ENCODE results near the gene ATP6V0A1. TPM values are rescaled to one million over a fixed set of nuclear protein-coding genes. Genes with fewer than 3 reads are reported as not detected.
"Not testable (repeated sequence)": the region's sequence is repeated elsewhere in the genome, so short reads cannot be mapped to it uniquely, and the experiment has no call there.

The ATP6V0A1 gene
- total RNA-seq, 2 donors from 2014 or later: 6.7 to 13.9 TPM

GRCh38 chr17:42475121-42475520 lies 16.4 kb downstream of the ATP6V0A1 start:
- Mint-ChIP-seq H3K27me3 (peaks cover 24% of the 10 kb centered on the region in 2 donors), H3K4me3 (no peak overlapping the region), H3K27ac (no peak overlapping the region), H3K36me3 (no peaks in the 10 kb centered on the region), H3K9me3 (no peaks in the 10 kb centered on the region), H3K4me1 (ENCODE audit: low read depth in 2 of 2) (no peaks in the 10 kb centered on the region)
- DNase-seq (ENCODE audit: low spot score): no peak
- no peak for ATAC-seq

- Mint-ChIP-seq H3K27me3 (peaks cover 26 to 28% of the 10 kb centered on the region in 2 donors), H3K4me3 (no peak overlapping the region), H3K9me3 (no peaks in the 10 kb centered on the region)
Measured at GRCh38 chr17:42475835-42476234, 17.2 kb downstream of the ATP6V0A1 start.

GRCh38 chr17:42476411-42476810 lies 17.7 kb downstream of the ATP6V0A1 start:
- no peaks in the 10 kb centered on the region for H3K4me1 Mint-ChIP-seq (ENCODE audit: low read depth in 2 of 2)
- H3K36me3 Mint-ChIP-seq: no peaks in the 10 kb centered on the region
- H3K27me3 Mint-ChIP-seq: peaks cover 26 to 28% of the 10 kb centered on the region in 2 donors
- no peaks in the 10 kb centered on the region for H3K9me3 Mint-ChIP-seq
- DNase-seq (ENCODE audit: low spot score) (no peak), ATAC-seq (no peak)
- H3K4me3 Mint-ChIP-seq: no peak overlapping the region
- no peak overlapping the region for H3K27ac Mint-ChIP-seq

More at GRCh38 chr17:42475835-42476234, 17.2 kb downstream of the ATP6V0A1 start:
- Mint-ChIP-seq H3K36me3 (no peaks in the 10 kb centered on the region), H3K27ac (no peak overlapping the region), H3K4me1 (ENCODE audit: low read depth in 2 of 2) (no peaks in the 10 kb centered on the region)
- DNase-seq (ENCODE audit: low spot score) (no peak), ATAC-seq (no peak)

DNA sequence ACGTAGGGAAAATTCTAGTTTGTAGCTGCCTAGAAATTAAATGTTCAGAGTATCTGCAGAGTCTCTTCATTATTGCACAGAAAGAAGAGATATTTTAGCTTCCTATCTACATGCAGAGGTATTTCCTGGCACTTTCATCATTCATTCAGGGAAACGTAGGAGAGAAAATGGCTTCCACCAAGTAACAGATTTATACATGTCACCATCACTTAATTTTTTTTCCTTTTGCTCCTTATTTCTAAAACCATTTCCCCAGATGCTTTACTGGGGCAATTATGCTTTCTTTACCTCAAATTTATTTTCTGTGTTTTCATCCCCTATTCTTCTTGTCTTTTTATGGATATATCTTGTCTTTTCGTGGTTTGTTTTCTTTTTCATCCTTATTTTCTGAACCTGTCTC lies 18.5 kb downstream of the ATP6V0A1 start:
- Mint-ChIP-seq H3K4me3 (no peak overlapping the region), H3K4me1 (ENCODE audit: low read depth in 2 of 2) (no peaks in the 10 kb centered on the region), H3K9me3 (no peaks in the 10 kb centered on the region), H3K27ac (no peak overlapping the region), H3K27me3 (peaks cover 26 to 28% of the 10 kb centered on the region in 2 donors), H3K36me3 (no peaks in the 10 kb centered on the region)
- ATAC-seq (no peak), DNase-seq (ENCODE audit: low spot score) (no peak)

GRCh38 chr17:42477824-42478223 lies 19.1 kb downstream of the ATP6V0A1 start:
- H3K4me1 Mint-ChIP-seq (ENCODE audit: low read depth in 2 of 2); H3K4me3 Mint-ChIP-seq; DNase-seq (ENCODE audit: low spot score); H3K36me3 Mint-ChIP-seq; H3K27ac Mint-ChIP-seq; ATAC-seq; H3K9me3 Mint-ChIP-seq: not testable (repeated sequence)
- peaks cover 24 to 28% of the 10 kb centered on the region in 2 donors for H3K27me3 Mint-ChIP-seq

DNA sequence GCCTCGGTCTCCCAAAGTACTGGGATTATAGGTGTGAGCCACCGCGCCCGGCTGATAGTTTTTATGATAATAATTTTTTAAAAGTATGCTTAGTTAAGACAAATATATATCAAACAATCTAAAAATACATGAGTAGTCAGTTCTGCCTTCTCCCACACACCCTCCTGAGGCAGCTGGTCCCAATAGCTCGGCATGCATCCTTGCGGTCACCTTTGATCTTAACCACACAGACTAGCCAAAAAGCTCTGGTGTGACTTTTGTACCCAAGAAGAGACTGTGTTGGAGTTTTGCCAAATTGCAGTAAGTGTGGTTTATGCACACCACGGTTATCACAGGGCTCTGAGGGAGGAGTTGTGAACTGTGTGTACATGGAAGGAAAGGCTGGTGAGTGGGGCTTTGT lies 25.6 kb downstream of the ATP6V0A1 start:
- Mint-ChIP-seq H3K36me3 (peaks cover 1% of the 10 kb centered on the region), H3K4me3 (peak overlapping the region; percentile 67), H3K27ac (peak overlapping the region in 1 of 2 donors; percentile 61), H3K4me1 (ENCODE audit: low read depth in 2 of 2) (peaks cover 16 to 17% of the 10 kb centered on the region in 2 donors), H3K27me3 (peaks cover 18 to 36% of the 10 kb centered on the region in 2 donors), H3K9me3 (no peaks in the 10 kb centered on the region)
- DNase-seq (ENCODE audit: low spot score) (peak; percentile 84), ATAC-seq (peak; percentile 98 to 99)

DNA sequence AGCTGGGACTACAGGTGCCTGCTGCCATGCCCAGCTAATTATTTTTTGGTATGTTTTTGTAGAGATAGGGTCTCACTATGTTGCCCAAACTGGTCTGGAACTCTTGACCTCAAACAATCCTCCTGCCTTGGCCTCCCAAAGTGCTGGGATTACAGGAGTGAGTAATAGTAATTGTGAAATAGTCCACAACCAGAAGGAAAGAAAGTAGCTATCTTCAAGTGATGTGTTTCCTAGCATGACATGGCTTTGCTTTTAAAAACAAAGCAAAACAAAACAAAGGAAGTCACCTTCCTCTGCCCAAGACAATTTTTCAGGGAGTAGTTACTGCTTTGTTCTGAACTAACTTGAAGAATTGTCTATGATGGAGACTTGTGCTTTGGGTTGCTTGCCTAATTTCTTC lies 27.0 kb downstream of the ATP6V0A1 start:
- DNase-seq (ENCODE audit: low spot score) (no peak), ATAC-seq (no peak)
- H3K27ac Mint-ChIP-seq: no peak overlapping the region
- H3K27me3 Mint-ChIP-seq: peaks cover 19 to 33% of the 10 kb centered on the region in 2 donors
- peaks cover 8% of the 10 kb centered on the region for H3K36me3 Mint-ChIP-seq
- H3K4me1 Mint-ChIP-seq (ENCODE audit: low read depth in 2 of 2): peaks cover 16 to 17% of the 10 kb centered on the region in 2 donors
- H3K4me3 Mint-ChIP-seq: no peak overlapping the region
- no peaks in the 10 kb centered on the region for H3K9me3 Mint-ChIP-seq

DNA sequence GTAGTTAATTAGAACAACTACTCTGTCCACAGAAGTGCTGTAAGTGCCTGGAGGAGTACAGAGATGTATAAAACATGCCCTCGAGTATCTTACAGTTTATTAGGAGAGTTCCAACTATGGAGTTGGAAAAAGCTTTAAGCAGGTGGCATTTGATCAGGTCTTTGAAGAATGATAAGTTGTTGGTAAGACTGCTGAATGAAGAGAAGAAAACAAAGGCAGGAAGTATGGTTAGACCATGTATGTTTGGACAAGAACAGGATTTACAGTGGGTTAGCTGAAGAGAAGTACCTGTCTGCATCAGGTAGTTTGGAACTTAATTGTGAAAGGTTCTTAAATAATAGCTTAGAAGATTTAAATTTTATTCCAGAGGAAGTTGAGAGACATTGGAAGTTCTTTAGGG lies 29.4 kb downstream of the ATP6V0A1 start:
- Mint-ChIP-seq H3K36me3 (peaks cover 8% of the 10 kb centered on the region), H3K4me3 (no peak overlapping the region), H3K27me3 (peaks cover 18 to 33% of the 10 kb centered on the region in 2 donors), H3K9me3 (no peaks in the 10 kb centered on the region), H3K4me1 (ENCODE audit: low read depth in 2 of 2) (peaks cover 16 to 17% of the 10 kb centered on the region in 2 donors), H3K27ac (no peak overlapping the region)
- ATAC-seq: no peak
- DNase-seq (ENCODE audit: low spot score): no peak

- DNase-seq (ENCODE audit: low spot score) (no peak), ATAC-seq (no peak)
- Mint-ChIP-seq H3K9me3 (no peaks in the 10 kb centered on the region), H3K27me3 (peaks cover 15 to 37% of the 10 kb centered on the region in 2 donors), H3K27ac (no peak overlapping the region), H3K4me3 (no peak overlapping the region), H3K36me3 (peaks cover 8% of the 10 kb centered on the region), H3K4me1 (ENCODE audit: low read depth in 2 of 2) (peaks cover 10 to 15% of the 10 kb centered on the region in 2 donors)
Measured at GRCh38 chr17:42493319-42493718, 34.6 kb downstream of the ATP6V0A1 start.

DNA sequence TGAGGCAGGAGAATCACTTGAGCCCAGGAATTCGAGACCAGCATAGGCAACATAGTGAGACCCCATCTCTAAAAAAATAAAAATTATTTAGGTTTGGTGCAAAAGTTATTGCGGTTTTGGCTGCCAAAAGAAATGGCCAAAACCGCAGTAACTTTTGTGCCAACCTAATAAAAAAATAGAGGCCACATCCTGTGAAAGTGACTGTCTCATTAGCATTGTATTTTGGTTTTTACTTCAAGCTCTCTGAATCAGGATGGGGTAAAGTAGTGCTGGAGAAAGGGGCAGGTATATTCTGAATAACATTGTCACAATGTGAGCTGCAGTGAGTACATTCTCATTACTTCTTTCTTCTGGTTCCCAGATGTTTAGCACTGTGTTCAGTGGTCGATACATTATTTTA lies 36.0 kb downstream of the ATP6V0A1 start:
- no peak overlapping the region for H3K4me3 Mint-ChIP-seq

GRCh38 chr17:42498828-42499227 lies 40.1 kb downstream of the ATP6V0A1 start:
- Mint-ChIP-seq H3K27ac (no peak overlapping the region), H3K36me3 (no peaks in the 10 kb centered on the region), H3K27me3 (peaks cover 16 to 30% of the 10 kb centered on the region in 2 donors), H3K4me1 (ENCODE audit: low read depth in 2 of 2) (peaks cover 10 to 15% of the 10 kb centered on the region in 2 donors), H3K4me3 (no peak overlapping the region), H3K9me3 (no peaks in the 10 kb centered on the region)
- DNase-seq (ENCODE audit: low spot score) (no peak), ATAC-seq (no peak)

More for the DNA sequence above, 36.0 kb downstream of the ATP6V0A1 start:
- no peak for ATAC-seq
- Mint-ChIP-seq H3K4me1 (ENCODE audit: low read depth in 2 of 2) (peaks cover 10 to 15% of the 10 kb centered on the region in 2 donors), H3K36me3 (peaks cover 3% of the 10 kb centered on the region), H3K9me3 (no peaks in the 10 kb centered on the region), H3K27ac (no peak overlapping the region), H3K27me3 (peaks cover 11 to 28% of the 10 kb centered on the region in 2 donors)
- no peak for DNase-seq (ENCODE audit: low spot score)

- no peak overlapping the region for H3K4me3 Mint-ChIP-seq
- DNase-seq (ENCODE audit: low spot score): no peak
- no peaks in the 10 kb centered on the region for H3K36me3 Mint-ChIP-seq
- no peak for ATAC-seq
- no peak overlapping the region for H3K27ac Mint-ChIP-seq
- H3K9me3 Mint-ChIP-seq: no peaks in the 10 kb centered on the region
- no peaks in the 10 kb centered on the region for H3K4me1 Mint-ChIP-seq (ENCODE audit: low read depth in 2 of 2)
- H3K27me3 Mint-ChIP-seq: peaks cover 15 to 19% of the 10 kb centered on the region in 2 donors
Measured at GRCh38 chr17:42502091-42502490, 43.4 kb downstream of the ATP6V0A1 start.

DNA sequence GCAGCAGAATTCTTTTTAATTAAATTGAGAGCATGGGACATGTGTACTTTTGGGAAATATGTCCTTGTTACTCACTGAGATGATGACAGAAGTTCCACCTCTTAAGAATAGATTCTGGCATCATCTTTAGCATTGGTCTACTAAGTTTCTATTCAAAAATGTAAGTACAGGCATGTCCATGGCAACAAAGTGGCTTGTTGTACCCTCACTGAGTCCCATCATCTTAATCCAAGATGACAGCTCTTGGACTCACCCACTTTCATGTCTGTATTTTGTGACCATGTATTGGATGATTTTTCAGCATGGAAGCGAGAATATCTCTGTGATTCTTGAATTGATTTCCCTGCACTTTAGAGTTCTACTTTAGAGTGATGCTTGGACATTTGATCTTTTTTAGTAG lies 44.2 kb downstream of the ATP6V0A1 start:
- Mint-ChIP-seq H3K36me3 (no peaks in the 10 kb centered on the region), H3K27me3 (peaks cover 22 to 23% of the 10 kb centered on the region in 2 donors), H3K4me3 (no peak overlapping the region), H3K9me3 (no peaks in the 10 kb centered on the region), H3K27ac (no peak overlapping the region), H3K4me1 (ENCODE audit: low read depth in 2 of 2) (no peaks in the 10 kb centered on the region)
- DNase-seq (ENCODE audit: low spot score) (no peak), ATAC-seq (no peak)

GRCh38 chr17:42507671-42508070 lies 49.0 kb downstream of the ATP6V0A1 start:
- no peaks in the 10 kb centered on the region for H3K36me3 Mint-ChIP-seq

More at GRCh38 chr17:42507671-42508070, 49.0 kb downstream of the ATP6V0A1 start:
- no peak overlapping the region for H3K27ac Mint-ChIP-seq
- DNase-seq (ENCODE audit: low spot score) (no peak), ATAC-seq (no peak)
- H3K9me3 Mint-ChIP-seq: no peaks in the 10 kb centered on the region
- H3K4me1 Mint-ChIP-seq (ENCODE audit: low read depth in 2 of 2): peaks cover 0 to 7% of the 10 kb centered on the region in 2 donors
- peaks cover 48 to 66% of the 10 kb centered on the region in 2 donors for H3K27me3 Mint-ChIP-seq
- no peak overlapping the region for H3K4me3 Mint-ChIP-seq
